SIG-M5 treated with dmso at 0.1 percent for 504 hours (cell line): ENCODE data around the gene ARID3A.

Experiments used
- DNase-seq: peaks from one replicate; lab custom pipeline; 2025; ENCODE audit not compliant: unreplicated experiment; lab: John Stamatoyannopoulos, UW

Gene ARID3A

DNA sequence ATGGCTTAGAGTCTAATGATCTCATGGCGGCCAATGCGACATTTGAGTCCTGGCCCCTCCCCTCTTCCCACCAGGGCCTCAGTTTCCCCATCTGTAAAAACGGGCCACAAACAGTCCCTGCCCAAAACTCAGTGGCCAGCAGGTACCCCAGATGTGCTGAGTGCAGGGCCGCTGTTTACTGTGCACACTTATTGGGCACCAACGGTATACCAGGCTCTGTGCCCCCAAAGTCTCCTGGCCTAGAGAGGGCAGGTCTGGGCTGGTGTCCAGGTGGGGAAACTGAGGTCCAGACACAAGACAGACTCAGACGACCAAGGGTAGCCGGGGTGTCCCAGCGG is 34.7 kb downstream of the ARID3A start:
- no peak for DNase-seq

DNA sequence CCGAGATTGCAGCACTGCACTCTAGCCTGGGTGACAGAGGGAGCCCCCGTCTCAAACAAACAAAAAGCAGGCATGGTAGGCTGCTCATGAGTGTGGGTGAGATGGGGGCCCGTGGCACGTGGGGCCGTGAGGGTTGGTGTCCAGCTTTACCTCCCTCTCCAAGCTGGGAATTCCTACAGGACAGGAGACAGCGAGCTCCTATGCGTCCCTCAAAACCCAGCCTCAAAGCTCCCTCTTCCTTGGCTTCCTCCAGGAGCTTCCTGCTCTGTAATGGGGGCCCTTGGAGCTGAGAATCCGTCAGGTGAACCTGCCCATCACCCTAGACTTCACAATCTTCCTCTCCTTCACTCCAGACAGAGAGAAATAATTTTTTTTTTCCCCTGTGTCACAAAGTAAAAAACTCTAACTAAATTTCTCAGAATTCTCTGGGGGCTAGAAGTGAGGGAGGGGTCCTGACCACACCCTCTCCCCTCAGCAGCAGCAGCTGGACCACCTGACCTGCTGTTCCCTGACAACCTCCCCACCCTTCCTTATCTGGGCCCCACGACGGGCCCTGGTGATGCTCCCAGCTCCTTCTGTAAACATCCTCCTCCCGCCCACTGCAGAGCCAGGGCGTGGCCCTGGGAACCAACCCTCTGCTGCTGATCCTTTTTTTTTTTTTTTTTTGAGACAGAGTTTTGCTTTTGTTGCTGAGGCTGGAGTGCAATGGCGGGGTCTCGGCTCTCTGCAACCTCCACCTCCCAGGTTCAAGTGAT is 36.2 kb downstream of the ARID3A start:
- no peak for DNase-seq

DNA sequence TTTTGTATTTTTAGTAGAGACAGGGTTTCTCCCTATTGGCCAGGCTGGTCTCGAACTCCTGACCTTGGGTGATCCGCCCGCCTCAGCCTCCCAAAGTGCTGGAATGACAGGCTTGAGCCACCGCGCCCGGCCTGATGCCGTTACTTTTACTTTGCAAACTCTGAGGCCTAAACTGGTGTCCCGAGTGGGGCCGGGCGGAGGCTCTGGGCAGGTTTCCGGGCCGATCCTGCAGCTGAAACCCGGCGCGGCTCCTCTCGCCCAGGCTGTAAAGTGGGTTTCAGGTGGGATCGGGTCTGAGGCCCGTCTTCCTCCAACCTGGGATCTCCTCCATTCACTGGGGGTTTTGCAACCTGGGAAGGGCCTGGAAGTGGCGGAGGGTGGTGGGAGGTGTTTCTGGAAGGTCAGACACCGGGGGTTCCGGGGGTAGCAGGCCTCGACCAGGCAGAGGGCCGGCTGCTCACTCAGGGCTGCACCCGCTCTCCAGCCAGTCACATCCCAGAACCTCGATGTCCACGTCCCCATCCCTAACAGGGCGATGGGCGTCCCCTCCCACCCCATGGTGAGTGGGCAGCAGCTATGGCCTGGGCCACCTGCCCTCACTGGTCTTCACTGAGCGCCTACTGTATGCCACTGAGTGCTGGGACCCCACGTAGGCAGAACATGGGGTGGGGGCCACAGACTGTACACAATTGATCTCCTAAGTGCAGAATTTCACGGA is 37.0 kb downstream of the ARID3A start:
- no peak for DNase-seq

DNA sequence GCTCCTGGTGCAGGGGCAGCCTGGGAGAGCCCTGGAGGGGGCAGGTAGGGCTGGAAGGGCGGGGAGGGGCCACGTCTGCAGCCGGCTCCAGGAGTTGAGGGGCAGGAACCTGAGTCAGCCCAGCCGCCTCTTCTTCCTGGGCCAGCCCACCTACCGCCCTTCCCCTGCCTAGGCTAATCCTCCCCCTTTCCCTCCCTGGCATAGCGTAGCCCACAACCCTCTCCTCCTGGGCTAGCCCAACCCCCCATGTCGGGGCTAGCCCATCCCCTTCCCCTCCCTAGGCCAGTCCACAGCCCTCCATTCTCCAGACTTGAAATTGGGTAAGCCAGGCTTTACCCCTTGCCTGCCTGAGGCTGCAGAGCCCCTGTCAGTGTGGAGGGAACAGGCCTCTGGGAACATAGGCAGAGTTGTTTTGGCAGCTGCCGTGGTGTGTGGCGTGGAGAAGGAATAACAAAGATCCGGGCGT is 37.7 kb downstream of the ARID3A start:
- DNase-seq = no peak

DNA sequence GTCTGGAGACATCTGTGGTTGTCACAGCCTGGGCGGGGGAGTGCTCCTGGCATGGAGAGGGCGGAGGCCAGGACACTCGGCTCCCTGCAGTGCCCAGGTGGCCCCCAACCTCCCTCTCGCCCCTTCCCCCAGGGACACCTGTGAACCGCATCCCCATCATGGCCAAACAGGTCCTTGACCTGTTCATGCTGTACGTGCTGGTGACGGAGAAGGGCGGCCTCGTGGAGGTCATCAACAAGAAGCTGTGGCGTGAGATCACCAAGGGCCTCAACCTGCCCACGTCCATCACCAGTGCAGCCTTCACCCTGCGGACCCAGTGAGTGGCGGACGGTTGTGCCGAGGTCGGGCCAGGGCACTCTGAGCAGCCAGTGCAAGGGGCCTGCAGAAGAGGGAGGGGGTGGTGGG is 38.3 kb downstream of the ARID3A start:
- DNase-seq = no peak

DNA sequence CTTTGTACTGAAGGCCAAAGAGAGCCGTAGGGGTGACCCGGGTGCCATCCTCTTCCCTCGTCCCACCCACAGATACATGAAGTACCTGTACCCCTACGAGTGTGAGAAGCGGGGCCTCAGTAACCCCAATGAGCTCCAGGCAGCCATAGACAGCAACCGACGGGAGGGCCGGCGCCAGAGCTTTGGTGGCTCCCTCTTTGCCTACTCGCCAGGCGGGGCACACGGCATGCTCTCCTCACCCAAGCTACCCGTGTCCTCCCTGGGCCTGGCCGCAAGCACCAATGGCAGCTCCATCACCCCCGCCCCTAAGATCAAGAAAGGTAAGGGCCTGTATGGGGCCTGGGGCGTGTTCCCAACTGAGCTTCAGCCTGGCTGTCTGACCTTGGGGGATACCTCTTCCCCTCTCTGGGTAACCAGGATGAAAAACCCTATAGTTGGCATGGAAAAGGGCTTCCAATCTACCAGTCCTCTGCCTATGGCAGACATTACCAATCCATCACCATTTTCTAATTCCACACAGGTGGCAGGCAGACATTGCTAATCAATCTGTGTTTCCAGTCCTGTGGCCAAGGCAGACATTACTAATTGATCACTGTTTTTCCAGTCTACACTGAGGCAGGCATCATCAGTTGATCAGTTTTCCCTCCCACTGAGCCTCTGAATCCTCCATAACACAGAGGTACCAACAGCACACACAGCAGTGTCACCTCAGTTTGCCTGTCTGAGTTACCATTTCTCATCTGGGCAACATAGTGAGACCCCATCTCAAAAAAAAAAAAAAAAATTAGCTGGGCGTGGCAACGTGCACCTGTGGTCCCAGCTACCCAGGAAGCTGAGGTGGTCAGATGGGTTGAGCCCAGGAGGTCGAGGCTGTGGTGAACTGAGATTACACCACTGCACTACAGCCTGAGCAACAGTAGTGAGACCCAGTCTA is 39.2 kb downstream of the ARID3A start:
- no peak for DNase-seq

DNA sequence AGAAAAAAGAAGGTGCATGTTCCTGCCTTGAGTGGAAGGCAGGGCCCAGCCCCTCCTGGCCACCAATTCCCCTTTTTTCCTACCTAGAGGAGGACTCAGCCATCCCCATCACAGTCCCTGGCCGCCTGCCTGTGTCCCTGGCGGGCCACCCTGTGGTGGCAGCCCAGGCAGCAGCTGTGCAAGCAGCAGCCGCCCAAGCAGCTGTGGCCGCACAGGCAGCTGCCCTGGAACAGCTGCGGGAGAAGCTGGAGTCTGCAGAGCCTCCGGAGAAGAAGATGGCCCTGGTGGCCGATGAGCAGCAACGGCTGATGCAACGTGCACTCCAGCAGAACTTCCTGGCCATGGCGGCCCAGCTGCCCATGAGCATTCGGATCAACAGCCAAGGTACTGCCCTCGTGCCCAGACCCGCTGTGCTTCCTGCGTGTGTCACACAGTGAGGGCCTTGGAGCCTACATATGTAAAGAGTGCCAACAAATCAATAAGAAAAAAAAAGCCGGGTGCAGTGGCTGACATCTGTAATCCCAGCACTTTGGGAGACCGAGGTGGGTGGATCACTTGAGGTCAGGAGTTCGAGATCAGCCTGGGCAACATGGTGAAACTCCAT is 40.8 kb downstream of the ARID3A start:
- DNase-seq = no peak

DNA sequence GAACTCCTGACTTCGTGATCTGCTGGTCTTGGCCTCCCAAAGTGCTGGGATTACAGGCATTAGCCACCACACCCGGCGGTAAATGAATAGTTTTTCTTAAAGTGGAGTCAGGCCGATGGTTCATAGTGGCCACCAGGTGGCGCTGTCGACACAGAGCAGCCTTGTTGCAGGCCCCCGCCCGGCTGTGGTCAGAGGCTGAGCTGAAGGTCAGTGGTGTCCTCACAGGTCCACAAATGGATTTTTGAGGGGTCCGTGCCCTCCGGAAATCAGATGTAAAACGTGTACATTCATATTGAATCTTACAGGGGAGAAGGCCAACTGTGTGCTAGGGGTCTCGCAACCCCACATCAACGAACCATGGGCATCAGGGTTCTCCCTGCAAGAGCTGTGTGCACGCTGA is 44.9 kb downstream of the ARID3A start:
- no peak for DNase-seq

DNA sequence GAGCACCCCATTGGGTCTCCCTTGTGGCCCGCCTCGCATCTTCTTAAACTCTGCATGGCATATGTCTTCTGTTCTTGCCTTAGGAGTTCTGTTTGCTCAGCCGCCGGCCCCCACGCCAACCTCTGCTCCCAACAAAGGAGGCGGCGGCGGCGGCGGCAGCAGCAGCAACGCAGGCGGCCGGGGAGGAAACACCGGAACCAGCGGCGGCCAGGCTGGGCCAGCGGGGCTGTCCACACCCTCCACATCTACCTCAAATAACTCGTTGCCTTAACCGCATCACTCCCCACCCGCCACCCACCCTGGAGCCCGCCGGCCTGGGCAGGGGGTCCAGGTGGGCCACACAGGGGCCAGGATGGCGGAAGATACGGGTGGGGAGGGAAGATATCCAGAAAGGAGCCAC is 46.0 kb downstream of the ARID3A start:
- no peak for DNase-seq

DNA sequence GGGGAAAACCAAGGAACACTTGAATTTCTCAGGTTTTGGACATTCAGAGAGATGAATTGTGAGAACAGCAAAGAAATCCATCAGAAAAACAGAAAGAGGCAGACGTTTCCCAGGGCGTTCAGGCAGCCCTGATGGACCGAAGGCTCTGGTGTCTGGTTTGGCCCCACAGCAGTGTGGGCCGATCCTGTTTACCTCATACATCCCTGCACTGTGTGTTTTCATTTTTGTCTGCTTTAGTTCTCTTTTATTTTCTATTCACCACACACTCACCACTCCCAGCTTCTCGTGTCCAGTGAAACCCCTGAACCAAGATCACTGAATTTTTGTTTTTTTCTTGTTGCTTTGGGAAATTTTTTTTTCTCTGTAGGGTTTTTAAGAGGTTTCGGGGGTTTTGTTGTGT is 46.4 kb downstream of the ARID3A start:
- DNase-seq = no peak

DNA sequence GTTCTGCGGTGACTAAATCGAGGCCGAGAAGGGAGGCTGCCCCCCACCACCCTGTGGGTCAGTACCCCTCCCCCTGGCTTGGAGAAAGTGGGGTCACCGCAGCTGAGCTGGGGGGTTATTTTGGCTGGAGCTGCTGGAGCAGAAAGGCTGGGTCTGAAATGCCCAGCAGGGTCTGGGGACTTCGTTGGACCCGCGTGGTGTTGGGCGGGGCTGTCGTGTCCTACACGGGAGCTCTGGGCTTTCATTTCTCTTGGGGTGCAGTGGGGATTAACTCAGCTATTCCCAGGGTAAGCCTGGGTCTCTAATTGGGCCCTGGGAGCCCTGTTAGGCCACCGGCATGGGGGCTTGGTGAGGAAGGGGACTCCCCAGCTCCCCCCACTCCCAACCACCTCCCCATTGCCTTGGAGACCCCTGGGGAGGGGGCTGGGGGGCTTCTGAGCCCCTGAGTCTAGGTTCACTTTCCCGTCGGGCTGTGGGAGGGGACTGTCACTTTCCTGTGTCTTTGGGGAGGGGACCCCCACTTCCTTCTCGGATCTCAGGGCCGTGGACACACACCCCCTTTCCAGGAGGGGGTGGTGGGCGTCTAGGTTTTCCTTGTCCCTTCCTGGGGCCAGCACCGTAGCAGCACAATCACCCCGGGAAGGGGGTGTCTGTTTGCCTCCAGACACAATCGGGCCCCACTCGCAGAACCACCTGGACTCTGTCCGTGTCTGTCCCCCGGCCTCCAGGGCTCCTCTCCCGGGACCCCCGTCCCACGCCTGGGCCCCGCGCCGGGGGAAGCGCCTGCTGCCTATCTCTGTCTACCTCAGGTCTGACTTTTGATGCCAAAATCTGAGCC is 48.1 kb downstream of the ARID3A start:
- no peak for DNase-seq

DNA sequence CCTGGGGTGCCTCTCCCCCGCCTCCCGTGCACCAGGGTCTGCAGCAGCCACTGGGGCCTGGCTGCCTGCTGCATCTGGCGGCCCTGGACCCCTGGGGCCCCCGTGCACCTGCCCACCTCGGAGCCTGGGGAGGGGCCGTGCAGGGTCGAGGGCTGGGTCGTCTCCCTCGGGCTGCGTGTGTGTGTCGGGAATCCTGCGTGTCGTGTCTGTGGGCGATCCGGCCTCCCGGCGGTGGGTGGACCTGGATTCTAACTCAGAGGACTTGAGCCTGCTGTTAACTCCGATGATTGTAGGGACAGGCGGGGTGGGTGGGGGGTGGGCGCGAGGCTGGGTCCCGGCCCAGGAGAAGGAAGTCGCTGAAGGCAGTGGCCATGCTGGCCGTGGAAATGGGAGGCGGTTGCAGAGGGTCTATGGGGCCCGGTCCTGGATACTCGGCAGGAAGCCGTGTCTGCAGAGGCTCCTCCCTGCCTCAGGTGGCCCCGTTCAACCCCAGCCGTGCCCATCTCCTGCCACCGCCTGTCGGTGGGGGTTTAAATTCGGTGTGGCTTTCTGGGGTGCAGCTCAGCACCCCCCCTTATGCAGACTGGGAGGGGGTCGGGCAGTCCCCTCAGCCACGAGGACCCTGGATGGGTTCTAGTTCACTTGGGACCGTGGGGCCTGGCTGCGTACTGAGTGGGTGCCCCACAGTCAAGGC is 48.9 kb downstream of the ARID3A start:
- DNase-seq = no peak

DNA sequence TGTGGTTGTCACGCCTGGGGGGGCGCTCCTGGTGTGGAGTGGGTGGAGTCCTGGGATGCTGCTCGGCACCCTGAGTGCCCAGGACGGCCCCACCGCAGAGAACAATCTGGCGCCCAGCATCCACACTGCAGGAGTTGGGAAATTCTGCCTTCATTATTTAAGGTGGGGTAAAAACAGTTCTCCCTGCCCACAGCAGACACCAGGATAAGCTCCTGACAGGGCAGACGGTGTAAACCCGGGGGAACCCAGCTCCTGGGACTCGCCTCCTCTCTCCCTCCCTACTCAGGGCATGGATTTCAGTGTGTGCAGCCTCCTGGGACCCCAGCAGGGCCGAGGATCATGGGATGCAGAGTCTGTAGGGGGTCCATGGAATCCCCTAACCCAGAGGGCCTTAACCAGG is 50.6 kb downstream of the ARID3A start:
- no peak for DNase-seq

DNA sequence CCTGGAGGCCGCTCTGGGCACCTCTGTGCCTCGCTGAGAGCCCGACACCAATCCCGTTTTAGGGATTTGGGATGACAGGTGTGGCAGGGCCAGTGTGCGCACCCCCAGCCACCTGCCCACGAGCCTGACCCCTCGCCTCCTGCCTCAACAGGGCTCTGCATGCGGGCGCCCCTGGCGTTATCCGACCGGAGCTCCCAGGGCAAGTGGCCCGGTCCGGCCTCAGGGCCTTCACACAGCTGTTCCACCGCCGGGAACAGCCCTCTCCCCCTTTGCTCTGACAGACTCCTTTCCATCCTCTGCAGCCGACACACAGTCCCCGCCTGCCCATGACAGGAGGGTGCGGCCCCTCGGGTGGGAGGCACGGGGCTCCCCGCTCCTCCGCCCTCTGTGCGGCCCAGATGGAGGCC is 51.2 kb downstream of the ARID3A start:
- no peak for DNase-seq

DNA sequence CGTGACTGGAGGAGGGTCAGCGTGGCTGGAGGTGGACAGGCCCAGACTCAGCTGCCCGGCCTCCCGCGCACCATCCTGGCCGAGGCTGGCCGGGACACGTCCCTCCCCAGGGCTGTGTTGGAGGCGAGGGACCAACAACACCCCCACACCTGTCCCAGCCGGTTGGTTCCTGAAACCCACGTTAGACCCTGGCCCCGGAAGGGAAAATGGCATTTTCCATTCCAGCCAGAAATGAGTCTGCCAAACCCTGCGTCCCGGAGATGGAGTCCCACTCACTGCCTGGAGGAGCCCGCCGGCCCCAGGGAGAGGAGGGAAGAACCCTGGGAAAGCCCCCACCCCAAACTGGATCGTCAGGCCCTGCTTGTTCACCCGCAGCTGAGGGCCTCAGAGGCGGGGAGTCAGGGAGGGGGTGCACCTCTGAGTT is 53.5 kb downstream of the ARID3A start:
- no peak for DNase-seq

DNA sequence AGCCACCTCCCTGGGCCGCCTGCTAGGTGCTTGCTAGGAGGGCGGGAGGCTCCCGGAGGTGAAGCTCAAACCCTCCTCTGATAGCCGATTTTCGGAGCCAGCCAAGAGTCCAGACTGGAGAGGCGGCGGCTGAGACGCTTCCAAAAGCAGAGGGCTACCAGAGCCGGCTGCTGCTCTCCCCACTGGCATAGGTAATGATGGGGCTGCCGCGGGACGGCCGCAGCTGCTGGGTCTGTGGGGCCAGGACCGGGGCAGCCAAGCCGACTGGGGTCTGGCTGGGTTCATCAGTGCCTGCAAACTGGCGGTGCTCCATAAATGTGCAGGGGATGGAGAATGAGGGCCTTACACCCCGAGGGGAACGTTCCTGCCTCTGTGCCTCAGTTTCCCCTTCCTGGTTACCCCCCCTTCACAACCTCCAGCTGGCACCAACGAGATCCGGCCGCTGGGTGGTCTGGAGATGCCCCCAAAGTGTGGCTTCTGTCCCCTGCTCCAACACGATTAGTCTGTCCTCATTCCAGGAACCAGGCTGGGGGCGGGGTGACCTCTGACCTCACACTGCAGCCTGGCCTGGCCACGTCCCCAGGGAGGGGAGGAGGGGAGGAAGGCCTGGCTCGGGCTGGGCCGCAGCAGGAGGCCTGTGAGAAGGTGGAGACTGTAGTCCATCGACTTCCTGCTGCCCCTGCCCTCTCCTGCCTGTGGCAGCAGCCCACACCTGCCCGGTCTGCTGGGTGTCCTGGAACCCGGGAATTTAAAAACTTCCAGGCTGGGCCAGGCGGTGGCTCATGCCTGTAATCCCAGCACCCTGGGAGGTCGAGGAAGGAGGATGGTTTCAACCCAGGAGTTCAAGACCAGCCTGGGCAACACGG is 54.5 kb downstream of the ARID3A start:
- no peak for DNase-seq

DNA sequence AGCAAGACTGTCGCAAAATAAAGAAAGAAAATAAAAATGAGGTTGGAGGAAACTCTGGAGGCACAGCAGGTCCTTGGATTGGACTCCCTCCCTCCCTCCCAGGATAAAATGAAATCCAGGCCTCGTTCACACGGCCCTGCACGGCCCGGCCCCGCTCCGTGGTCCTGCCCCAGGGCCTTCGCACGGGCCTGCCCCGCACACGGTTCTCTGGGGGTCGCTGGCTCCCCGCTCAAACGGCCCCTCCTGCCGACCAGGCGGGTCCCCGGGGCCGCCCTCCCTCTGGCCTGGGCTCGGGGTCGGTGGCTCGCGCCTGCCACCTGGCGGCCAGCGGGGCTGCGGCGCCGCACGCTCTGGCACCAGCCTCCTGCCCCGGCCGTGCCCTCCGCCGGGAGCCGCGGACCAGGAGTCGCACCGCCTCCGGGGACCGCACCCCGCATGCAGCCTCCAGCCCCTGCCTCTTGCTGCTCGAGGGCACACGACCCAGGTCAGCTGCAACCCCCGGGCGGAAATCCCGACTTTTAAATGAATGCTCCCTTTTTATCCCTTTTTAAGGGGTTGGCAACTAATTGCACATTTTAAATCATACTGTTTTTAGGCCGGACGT is 56.8 kb downstream of the ARID3A start:
- no peak for DNase-seq
